GM12891 (cell line): ENCODE measurements around the gene CITED4.

Source experiments
- PAX5 ChIP-seq: IDR thresholded peaks from 2 replicates; pipeline ENCODE4 v1.6.1; 2011; ENCODE audit warnings: low read length, moderate library complexity, mild to moderate bottlenecking; ENCODE audit not compliant: insufficient read depth, severe bottlenecking
- POLR2A ChIP-seq: IDR thresholded peaks from 2 replicates; pipeline ENCODE4 v1.6.1; 2011; ENCODE audit warnings: low read depth, low read length, control low read depth
- TAF1 ChIP-seq: IDR thresholded peaks from 2 replicates; pipeline ENCODE4 v1.6.1; 2011; ENCODE audit warnings: low read depth, low read length, control low read depth

GRCh38 chr1:40899230-40899870, 37.2 kb upstream of the CITED4 start:
- TF ChIP-seq POLR2A (no peak), TAF1 (no peak), PAX5 (no peak)
